Measurements from ENCODE around the gene EPHB2. TPM values are rescaled to one million over a fixed set of nuclear protein-coding genes. Genes with fewer than 3 reads are reported as not detected.

EPHB2 gene
- total RNA-seq, 4 donors from 2014 or later, result 7.2 to 12.6 (median 9.1) TPM

- DNase-seq (ENCODE audit: low spot score in 2 of 2), result no peak
- Histone ChIP-seq H3K9me3 (no peaks in the 10 kb centered on the region), H3K4me1 (peaks cover 0 to 39% (median 0%) of the 10 kb centered on the region in 4 donors), H3K27ac (peak overlapping the region in 2 of 4 donors; percentile 66 to 67), H3K36me3 (no peaks in the 10 kb centered on the region), H3K4me3 (no peak overlapping the region), H3K27me3 (no peaks in the 10 kb centered on the region)
- no peak for TF ChIP-seq POLR2A (IDR thresholded peaks at IDR 0.05)
- no peak for TF ChIP-seq CTCF (IDR thresholded peaks at IDR 0.05)
- no peak for TF ChIP-seq EP300 (IDR thresholded peaks at IDR 0.05)
- 37 to 42% methylated on average over 10 to 12 of the region's 12 CpGs for WGBS, 2 donors
Measured at GRCh38 chr1:22829309-22829989, 118.8 kb downstream of the EPHB2 start.

- H3K36me3 ChIP-seq, result no peaks in the 10 kb centered on the region
- WGBS, 2 donors, result 52 to 67% methylated on average over 1 to 6 of the region's 6 CpGs
- no peaks in the 10 kb centered on the region for H3K9me3 ChIP-seq
- H3K27ac ChIP-seq, result peak overlapping the region in 2 of 4 donors; percentile 66 to 67
- no peak overlapping the region for H3K4me3 ChIP-seq
- no peaks in the 10 kb centered on the region for H3K27me3 ChIP-seq
- DNase-seq (ENCODE audit: low spot score in 2 of 2), result no peak
- TF ChIP-seq POLR2A (IDR thresholded peaks at IDR 0.05) (no peak), CTCF (IDR thresholded peaks at IDR 0.05) (no peak), EP300 (IDR thresholded peaks at IDR 0.05) (no peak)
- peaks cover 0 to 39% (median 0%) of the 10 kb centered on the region in 4 donors for H3K4me1 ChIP-seq
Measured at GRCh38 chr1:22830041-22830566, 119.5 kb downstream of the EPHB2 start.

GRCh38 chr1:22830757-22831340 is 120.2 kb downstream of the EPHB2 start:
- no peaks in the 10 kb centered on the region for H3K36me3 ChIP-seq
- no peak overlapping the region for H3K4me3 ChIP-seq
- 82 to 86% methylated on average over 7 of the region's 7 CpGs for WGBS, 2 donors
- no peak for TF ChIP-seq EP300 (IDR thresholded peaks at IDR 0.05)
- TF ChIP-seq POLR2A (IDR thresholded peaks at IDR 0.05), result no peak
- TF ChIP-seq CTCF (IDR thresholded peaks at IDR 0.05), result no peak
- H3K4me1 ChIP-seq, result peaks cover 0 to 39% (median 0%) of the 10 kb centered on the region in 4 donors
- no peak for DNase-seq (ENCODE audit: low spot score in 2 of 2)
- H3K27me3 ChIP-seq, result no peaks in the 10 kb centered on the region
- H3K27ac ChIP-seq, result no peak overlapping the region
- H3K9me3 ChIP-seq, result no peaks in the 10 kb centered on the region

GRCh38 chr1:22831729-22832413 is 121.2 kb downstream of the EPHB2 start:
- no peaks in the 10 kb centered on the region for H3K27me3 ChIP-seq
- H3K9me3 ChIP-seq, result no peaks in the 10 kb centered on the region
- H3K4me3 ChIP-seq, result no peak overlapping the region
- TF ChIP-seq EP300 (IDR thresholded peaks at IDR 0.05) (no peak), CTCF (IDR thresholded peaks at IDR 0.05) (no peak), POLR2A (IDR thresholded peaks at IDR 0.05) (no peak)
- 44 to 53% methylated on average over 6 of the region's 6 CpGs for WGBS, 2 donors
- peak overlapping the region in 1 of 4 donors; percentile 58 for H3K27ac ChIP-seq
- DNase-seq (ENCODE audit: low spot score in 2 of 2), result no peak
- peaks cover 0 to 34% (median 0%) of the 10 kb centered on the region in 4 donors for H3K4me1 ChIP-seq
- no peaks in the 10 kb centered on the region for H3K36me3 ChIP-seq

- TF ChIP-seq CTCF (IDR thresholded peaks at IDR 0.05), result no peak
- no peak for TF ChIP-seq POLR2A (IDR thresholded peaks at IDR 0.05)
- TF ChIP-seq EP300 (IDR thresholded peaks at IDR 0.05), result no peak
- 82 to 86% methylated on average over 3 of the region's 3 CpGs for WGBS, 2 donors
- DNase-seq (ENCODE audit: low spot score in 2 of 2), result no peak
- no peaks in the 10 kb centered on the region for H3K9me3 ChIP-seq
- H3K4me1 ChIP-seq, result peaks cover 0 to 30% (median 0%) of the 10 kb centered on the region in 4 donors
- H3K36me3 ChIP-seq, result no peaks in the 10 kb centered on the region
- H3K27ac ChIP-seq, result no peak overlapping the region
- no peaks in the 10 kb centered on the region for H3K27me3 ChIP-seq
- no peak overlapping the region for H3K4me3 ChIP-seq
Measured at GRCh38 chr1:22832414-22832786, 121.8 kb downstream of the EPHB2 start.
